Measurements from ENCODE around the gene MRC2. TPM values are rescaled to one million over a fixed set of nuclear protein-coding genes. Genes with fewer than 3 reads are reported as not detected.

Gene MRC2
- total and polyA plus RNA-seq, 2 of the 13 experiments (the other 11 are each of a cell fraction or from before 2014, with no cell fraction given), result not detected

DNA sequence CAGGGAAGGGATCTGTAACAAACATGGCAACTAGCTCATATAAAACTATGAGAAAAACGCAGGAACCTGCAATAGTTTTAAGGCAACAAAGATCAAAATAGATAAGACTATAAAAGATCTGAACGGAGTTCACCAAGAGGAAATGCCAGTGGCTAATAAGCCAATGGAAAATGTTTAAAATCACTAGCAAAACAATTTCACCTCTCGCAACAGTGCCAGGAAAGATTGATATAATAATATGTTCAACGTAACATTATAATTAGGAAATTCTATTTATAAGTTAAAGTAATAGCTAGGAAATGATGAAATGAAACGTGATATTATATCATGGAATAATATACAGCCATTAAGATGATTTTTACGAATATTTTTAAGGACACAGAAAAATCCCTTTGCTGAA, 16.0 kb downstream of the MRC2 start:
- no peak overlapping the region for H3K27ac ChIP-seq (ENCODE audit: extremely low read length, insufficient read depth, low read length)
- in situ Hi-C loops (cut with HindIII; ENCODE audit: extremely low pct_ligation_motif_present, low pct_unique_long_range_greater_than_20kb), result no loop called here
- no peak for ATAC-seq
- no peaks in the 10 kb centered on the region for H3K79me2 ChIP-seq (ENCODE audit: insufficient read depth, low read length)
- no peaks in the 10 kb centered on the region for H3K36me3 ChIP-seq (replicated peaks in 1 of 2; ENCODE audit: control insufficient read depth in 1 of 2, insufficient read depth in 2 of 2, low read length in 2 of 2)
- no peak overlapping the region for H3K4me2 ChIP-seq (ENCODE audit: low read depth, low read length)
- H3K9me3 ChIP-seq (ENCODE audit: low read length), result no peaks in the 10 kb centered on the region
- no peaks in the 10 kb centered on the region for H4K20me1 ChIP-seq (ENCODE audit: insufficient read depth, low read length)
- intact Hi-C loops (cut with micrococcal nuclease; ENCODE audit: unreplicated experiment), result no loop called here
- H3K4me3 ChIP-seq (replicated peaks in 1 of 3; ENCODE audit: insufficient read depth in 1 of 3, low read depth in 2 of 3, low read length in 3 of 3), result no peak overlapping the region
- FAIRE-seq, result no peak
- DNase-seq (ENCODE audit: low spot score), result no peak
- H3K27me3 ChIP-seq (ENCODE audit: control insufficient read depth in 1 of 2, insufficient read depth in 2 of 2, low read length in 2 of 2), result peaks cover 0 to 26% of the 10 kb centered on the region in 2 experiments; a peak in 3 of 5 replicates
- H3K4me1 ChIP-seq (ENCODE audit: insufficient read depth, low read length), result peaks cover 29% of the 10 kb centered on the region
- POLR2A ChIA-PET, result no interaction called here
- CTCF ChIA-PET (ENCODE audit: low intra/inter-chr PET ratio, low total read pairs), result no interaction called here
- whole genome bisulfite sequencing (ENCODE audit: low lambda C conversion rate), result 37% methylated on average over 6 of the region's 6 CpGs
- no peak overlapping the region for H3K9ac ChIP-seq (ENCODE audit: insufficient read depth, low read depth, low read length)
- no peak overlapping the region for H2AFZ ChIP-seq (ENCODE audit: low read length)
- no TSS peak for BruUV-seq (replicated peaks)
- TF ChIP-seq, protein P1, sequence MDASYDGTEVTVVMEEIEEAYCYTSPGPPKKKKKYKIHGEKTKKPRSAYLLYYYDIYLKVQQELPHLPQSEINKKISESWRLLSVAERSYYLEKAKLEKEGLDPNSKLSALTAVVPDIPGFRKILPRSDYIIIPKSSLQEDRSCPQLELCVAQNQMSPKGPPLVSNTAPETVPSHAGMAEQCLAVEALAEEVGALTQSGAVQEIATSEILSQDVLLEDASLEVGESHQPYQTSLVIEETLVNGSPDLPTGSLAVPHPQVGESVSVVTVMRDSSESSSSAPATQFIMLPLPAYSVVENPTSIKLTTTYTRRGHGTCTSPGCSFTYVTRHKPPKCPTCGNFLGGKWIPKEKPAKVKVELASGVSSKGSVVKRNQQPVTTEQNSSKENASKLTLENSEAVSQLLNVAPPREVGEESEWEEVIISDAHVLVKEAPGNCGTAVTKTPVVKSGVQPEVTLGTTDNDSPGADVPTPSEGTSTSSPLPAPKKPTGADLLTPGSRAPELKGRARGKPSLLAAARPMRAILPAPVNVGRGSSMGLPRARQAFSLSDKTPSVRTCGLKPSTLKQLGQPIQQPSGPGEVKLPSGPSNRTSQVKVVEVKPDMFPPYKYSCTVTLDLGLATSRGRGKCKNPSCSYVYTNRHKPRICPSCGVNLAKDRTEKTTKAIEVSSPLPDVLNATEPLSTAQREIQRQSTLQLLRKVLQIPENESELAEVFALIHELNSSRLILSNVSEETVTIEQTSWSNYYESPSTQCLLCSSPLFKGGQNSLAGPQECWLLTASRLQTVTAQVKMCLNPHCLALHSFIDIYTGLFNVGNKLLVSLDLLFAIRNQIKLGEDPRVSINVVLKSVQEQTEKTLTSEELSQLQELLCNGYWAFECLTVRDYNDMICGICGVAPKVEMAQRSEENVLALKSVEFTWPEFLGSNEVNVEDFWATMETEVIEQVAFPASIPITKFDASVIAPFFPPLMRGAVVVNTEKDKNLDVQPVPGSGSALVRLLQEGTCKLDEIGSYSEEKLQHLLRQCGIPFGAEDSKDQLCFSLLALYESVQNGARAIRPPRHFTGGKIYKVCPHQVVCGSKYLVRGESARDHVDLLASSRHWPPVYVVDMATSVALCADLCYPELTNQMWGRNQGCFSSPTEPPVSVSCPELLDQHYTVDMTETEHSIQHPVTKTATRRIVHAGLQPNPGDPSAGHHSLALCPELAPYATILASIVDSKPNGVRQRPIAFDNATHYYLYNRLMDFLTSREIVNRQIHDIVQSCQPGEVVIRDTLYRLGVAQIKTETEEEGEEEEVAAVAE (CRISPR knock-in tag; IDR thresholded peaks at IDR 0.05; ENCODE audit: borderline replicate concordance), result no peak
- no peak for TF ChIP-seq HNRNPL (IDR thresholded peaks at IDR 0.05; ENCODE audit: low read depth, low read length)
- TF ChIP-seq, protein P2, sequence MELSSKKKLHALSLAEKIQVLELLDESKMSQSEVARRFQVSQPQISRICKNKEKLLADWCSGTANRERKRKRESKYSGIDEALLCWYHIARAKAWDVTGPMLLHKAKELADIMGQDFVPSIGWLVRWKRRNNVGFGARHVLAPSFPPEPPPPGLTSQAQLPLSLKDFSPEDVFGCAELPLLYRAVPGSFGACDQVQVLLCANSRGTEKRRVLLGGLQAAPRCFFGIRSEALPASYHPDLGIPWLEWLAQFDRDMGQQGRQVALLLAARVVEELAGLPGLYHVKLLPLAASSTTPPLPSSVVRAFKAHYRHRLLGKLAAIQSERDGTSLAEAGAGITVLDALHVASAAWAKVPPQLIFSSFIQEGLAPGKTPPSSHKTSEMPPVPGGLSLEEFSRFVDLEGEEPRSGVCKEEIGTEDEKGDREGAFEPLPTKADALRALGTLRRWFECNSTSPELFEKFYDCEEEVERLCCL (CRISPR knock-in tag; IDR thresholded peaks at IDR 0.05; ENCODE audit: borderline replicate concordance), result no peak
- no peak for TF ChIP-seq KDM4B (CRISPR knock-in tag; IDR thresholded peaks at IDR 0.05)
- TF ChIP-seq, protein P3, sequence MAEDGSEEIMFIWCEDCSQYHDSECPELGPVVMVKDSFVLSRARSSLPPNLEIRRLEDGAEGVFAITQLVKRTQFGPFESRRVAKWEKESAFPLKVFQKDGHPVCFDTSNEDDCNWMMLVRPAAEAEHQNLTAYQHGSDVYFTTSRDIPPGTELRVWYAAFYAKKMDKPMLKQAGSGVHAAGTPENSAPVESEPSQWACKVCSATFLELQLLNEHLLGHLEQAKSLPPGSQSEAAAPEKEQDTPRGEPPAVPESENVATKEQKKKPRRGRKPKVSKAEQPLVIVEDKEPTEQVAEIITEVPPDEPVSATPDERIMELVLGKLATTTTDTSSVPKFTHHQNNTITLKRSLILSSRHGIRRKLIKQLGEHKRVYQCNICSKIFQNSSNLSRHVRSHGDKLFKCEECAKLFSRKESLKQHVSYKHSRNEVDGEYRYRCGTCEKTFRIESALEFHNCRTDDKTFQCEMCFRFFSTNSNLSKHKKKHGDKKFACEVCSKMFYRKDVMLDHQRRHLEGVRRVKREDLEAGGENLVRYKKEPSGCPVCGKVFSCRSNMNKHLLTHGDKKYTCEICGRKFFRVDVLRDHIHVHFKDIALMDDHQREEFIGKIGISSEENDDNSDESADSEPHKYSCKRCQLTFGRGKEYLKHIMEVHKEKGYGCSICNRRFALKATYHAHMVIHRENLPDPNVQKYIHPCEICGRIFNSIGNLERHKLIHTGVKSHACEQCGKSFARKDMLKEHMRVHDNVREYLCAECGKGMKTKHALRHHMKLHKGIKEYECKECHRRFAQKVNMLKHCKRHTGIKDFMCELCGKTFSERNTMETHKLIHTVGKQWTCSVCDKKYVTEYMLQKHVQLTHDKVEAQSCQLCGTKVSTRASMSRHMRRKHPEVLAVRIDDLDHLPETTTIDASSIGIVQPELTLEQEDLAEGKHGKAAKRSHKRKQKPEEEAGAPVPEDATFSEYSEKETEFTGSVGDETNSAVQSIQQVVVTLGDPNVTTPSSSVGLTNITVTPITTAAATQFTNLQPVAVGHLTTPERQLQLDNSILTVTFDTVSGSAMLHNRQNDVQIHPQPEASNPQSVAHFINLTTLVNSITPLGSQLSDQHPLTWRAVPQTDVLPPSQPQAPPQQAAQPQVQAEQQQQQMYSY (CRISPR knock-in tag; IDR thresholded peaks at IDR 0.05), result no peak
- TF ChIP-seq, protein P4, sequence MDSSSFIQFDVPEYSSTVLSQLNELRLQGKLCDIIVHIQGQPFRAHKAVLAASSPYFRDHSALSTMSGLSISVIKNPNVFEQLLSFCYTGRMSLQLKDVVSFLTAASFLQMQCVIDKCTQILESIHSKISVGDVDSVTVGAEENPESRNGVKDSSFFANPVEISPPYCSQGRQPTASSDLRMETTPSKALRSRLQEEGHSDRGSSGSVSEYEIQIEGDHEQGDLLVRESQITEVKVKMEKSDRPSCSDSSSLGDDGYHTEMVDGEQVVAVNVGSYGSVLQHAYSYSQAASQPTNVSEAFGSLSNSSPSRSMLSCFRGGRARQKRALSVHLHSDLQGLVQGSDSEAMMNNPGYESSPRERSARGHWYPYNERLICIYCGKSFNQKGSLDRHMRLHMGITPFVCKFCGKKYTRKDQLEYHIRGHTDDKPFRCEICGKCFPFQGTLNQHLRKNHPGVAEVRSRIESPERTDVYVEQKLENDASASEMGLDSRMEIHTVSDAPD (CRISPR knock-in tag; IDR thresholded peaks at IDR 0.05), result no peak
- TF ChIP-seq, protein P5, sequence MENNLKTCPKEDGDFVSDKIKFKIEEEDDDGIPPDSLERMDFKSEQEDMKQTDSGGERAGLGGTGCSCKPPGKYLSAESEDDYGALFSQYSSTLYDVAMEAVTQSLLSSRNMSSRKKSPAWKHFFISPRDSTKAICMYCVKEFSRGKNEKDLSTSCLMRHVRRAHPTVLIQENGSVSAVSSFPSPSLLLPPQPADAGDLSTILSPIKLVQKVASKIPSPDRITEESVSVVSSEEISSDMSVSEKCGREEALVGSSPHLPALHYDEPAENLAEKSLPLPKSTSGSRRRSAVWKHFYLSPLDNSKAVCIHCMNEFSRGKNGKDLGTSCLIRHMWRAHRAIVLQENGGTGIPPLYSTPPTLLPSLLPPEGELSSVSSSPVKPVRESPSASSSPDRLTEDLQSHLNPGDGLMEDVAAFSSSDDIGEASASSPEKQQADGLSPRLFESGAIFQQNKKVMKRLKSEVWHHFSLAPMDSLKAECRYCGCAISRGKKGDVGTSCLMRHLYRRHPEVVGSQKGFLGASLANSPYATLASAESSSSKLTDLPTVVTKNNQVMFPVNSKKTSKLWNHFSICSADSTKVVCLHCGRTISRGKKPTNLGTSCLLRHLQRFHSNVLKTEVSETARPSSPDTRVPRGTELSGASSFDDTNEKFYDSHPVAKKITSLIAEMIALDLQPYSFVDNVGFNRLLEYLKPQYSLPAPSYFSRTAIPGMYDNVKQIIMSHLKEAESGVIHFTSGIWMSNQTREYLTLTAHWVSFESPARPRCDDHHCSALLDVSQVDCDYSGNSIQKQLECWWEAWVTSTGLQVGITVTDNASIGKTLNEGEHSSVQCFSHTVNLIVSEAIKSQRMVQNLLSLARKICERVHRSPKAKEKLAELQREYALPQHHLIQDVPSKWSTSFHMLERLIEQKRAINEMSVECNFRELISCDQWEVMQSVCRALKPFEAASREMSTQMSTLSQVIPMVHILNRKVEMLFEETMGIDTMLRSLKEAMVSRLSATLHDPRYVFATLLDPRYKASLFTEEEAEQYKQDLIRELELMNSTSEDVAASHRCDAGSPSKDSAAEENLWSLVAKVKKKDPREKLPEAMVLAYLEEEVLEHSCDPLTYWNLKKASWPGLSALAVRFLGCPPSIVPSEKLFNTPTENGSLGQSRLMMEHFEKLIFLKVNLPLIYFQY (CRISPR knock-in tag; IDR thresholded peaks at IDR 0.05; ENCODE audit: borderline replicate concordance), result no peak
- TF ChIP-seq ZNF841 (CRISPR knock-in tag; IDR thresholded peaks at IDR 0.05; ENCODE audit: borderline replicate concordance), result no peak
- no peak for TF ChIP-seq ZNF879 (CRISPR knock-in tag; IDR thresholded peaks at IDR 0.05)

All from HepG2 (cell line).